Skeletal muscle cell (primary cell): ENCODE results near the gene XKR3.
"Not testable (repeated sequence)": the region's sequence is repeated elsewhere in the genome, so short reads cannot be mapped to it uniquely, and the experiment has no call there.

Experiments
- DNase-seq: peaks from one replicate; pipeline ENCODE4 v3.0.0-alpha.2; 2010; ENCODE audit warnings: low read depth
- H3K4me3 ChIP-seq: 2 replicates; pipeline ENCODE4 v1.5.1; 2011; ENCODE audit warnings: low read depth, mild to moderate bottlenecking, control low read depth, low read length, moderate library complexity

The XKR3 gene

GRCh38 chr22:16762224-16762623, 63.0 kb downstream of the XKR3 start:
- H3K4me3 ChIP-seq, DNase-seq: not testable (repeated sequence)

DNA sequence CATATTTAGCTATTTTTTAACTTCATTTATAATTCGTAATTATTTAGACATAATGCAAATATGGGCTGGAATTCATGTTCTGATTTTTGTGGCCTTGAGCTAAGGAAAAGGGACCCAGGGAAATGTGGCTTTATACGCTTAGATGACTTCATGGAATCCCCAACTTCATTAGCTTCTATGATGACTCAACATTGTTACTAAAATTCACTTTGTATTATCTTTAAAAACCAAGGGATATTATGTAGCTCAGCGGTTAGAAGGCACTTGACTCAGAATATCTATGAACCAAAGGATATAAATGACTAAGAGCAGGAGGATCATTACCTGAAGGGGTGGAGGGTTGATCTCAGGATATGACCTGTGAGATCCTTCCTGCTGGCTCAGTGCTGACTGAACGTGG, 64.8 kb downstream of the XKR3 start:
- DNase-seq, H3K4me3 ChIP-seq: not testable (repeated sequence)

DNA sequence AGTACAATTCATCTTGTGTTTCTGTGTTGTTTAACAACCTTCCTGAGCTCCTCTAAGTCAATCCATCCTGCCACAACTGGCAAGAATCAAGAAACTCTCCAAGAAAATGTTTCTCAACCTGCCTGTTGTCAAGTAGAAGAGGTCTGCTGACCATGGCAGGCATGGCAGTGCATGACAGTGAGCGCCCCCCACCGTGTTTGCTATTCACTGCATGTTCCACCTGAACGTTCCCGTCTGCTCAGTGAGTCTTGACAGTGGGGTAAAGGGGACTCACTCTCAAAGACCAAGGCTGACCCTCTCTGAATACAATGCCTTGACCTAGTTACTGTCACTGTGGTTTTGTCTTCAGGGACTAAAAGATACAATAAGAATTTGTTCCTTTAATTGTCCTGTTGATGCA, 75.9 kb downstream of the XKR3 start:
- H3K4me3 ChIP-seq, DNase-seq: not testable (repeated sequence)

GRCh38 chr22:16748160-16748929, 76.9 kb downstream of the XKR3 start:
- not testable (repeated sequence) for H3K4me3 ChIP-seq, DNase-seq

- DNase-seq, H3K4me3 ChIP-seq: not testable (repeated sequence)
Observed at GRCh38 chr22:16747266-16748159, 77.7 kb downstream of the XKR3 start.

- H3K4me3 ChIP-seq, DNase-seq: not testable (repeated sequence)
Observed at GRCh38 chr22:16734271-16734670, 90.9 kb downstream of the XKR3 start.
